ENCODE data around the gene TIAM1. TPM values are rescaled to one million over a fixed set of nuclear protein-coding genes. Genes with fewer than 3 reads are reported as not detected.

The TIAM1 gene
- total RNA-seq, 1 experiment from 2014 or later = 3.7 TPM

GRCh38 chr21:31282095-31282709 lies 61.9 kb downstream of the TIAM1 start:
- BruUV-seq (replicated peaks) = no TSS peak
- ChIA-PET CTCF (no interaction called here), POLR2A (no interaction called here)
- intact Hi-C loops (cut with micrococcal nuclease; ENCODE audit: unreplicated experiment) (no loop called here), in situ Hi-C loops (cut with HindIII; ENCODE audit: low pct_unique_long_range_greater_than_20kb, low sequenced_read_pairs) (no loop called here)
- H3K9me3 ChIP-seq (ENCODE audit: control insufficient read depth, insufficient read depth, low read depth, low read length) = no peaks in the 10 kb centered on the region
- TF ChIP-seq POLR2AphosphoS5 (IDR thresholded peaks at IDR 0.05; ENCODE audit: low read depth, low read length) (no peak), REST (IDR thresholded peaks at IDR 0.05; ENCODE audit: insufficient read depth in 1 of 2, low read depth in 2 of 2, low read length in 1 of 2) (no peak), CTCF (IDR thresholded peaks at IDR 0.05) (no peak), SIN3A (IDR thresholded peaks at IDR 0.05; ENCODE audit: borderline replicate concordance, insufficient read depth, low read depth, low read length) (no peak), TCF7L2 (IDR thresholded peaks at IDR 0.05; ENCODE audit: low read depth, low read length) (no peak)
- ATAC-seq (no peak), DNase-seq (ENCODE audit: low read depth, low spot score) (peak; percentile 18)
- no peaks in the 10 kb centered on the region for H3K4me1 ChIP-seq (ENCODE audit: control insufficient read depth, insufficient read depth, low read length)
- H3K4me3 ChIP-seq (ENCODE audit: low read depth in 2 of 2, low read length in 2 of 2) = no peak overlapping the region
- no peaks in the 10 kb centered on the region for H3K36me3 ChIP-seq (ENCODE audit: control insufficient read depth, insufficient read depth, low read length)
- no peak overlapping the region for H3K27ac ChIP-seq (ENCODE audit: low read length)
- H3K27me3 ChIP-seq (ENCODE audit: control insufficient read depth, insufficient read depth, low read length) = no peaks in the 10 kb centered on the region

GRCh38 chr21:31281561-31281960 lies 62.5 kb downstream of the TIAM1 start:
- POLR2A ChIA-PET = no interaction called here
- ATAC-seq = no peak
- Histone ChIP-seq H3K9me3 (ENCODE audit: control insufficient read depth, insufficient read depth, low read depth, low read length) (no peaks in the 10 kb centered on the region), H3K27ac (ENCODE audit: low read length) (no peak overlapping the region), H3K36me3 (ENCODE audit: control insufficient read depth, insufficient read depth, low read length) (no peaks in the 10 kb centered on the region), H3K27me3 (ENCODE audit: control insufficient read depth, insufficient read depth, low read length) (no peaks in the 10 kb centered on the region), H3K4me1 (ENCODE audit: control insufficient read depth, insufficient read depth, low read length) (no peaks in the 10 kb centered on the region), H3K4me3 (ENCODE audit: low read depth in 2 of 2, low read length in 2 of 2) (no peak overlapping the region)
- in situ Hi-C loops (cut with HindIII; ENCODE audit: low pct_unique_long_range_greater_than_20kb, low sequenced_read_pairs) = no loop called here
- intact Hi-C loops (cut with micrococcal nuclease; ENCODE audit: unreplicated experiment) = no loop called here
- DNase-seq (ENCODE audit: low read depth, low spot score) = no peak
- CTCF ChIA-PET = no interaction called here
- no TSS peak for BruUV-seq (replicated peaks)
- TF ChIP-seq TCF7L2 (IDR thresholded peaks at IDR 0.05; ENCODE audit: low read depth, low read length) (no peak), CTCF (IDR thresholded peaks at IDR 0.05) (no peak), POLR2AphosphoS5 (IDR thresholded peaks at IDR 0.05; ENCODE audit: low read depth, low read length) (no peak), SIN3A (IDR thresholded peaks at IDR 0.05; ENCODE audit: borderline replicate concordance, insufficient read depth, low read depth, low read length) (no peak), REST (IDR thresholded peaks at IDR 0.05; ENCODE audit: insufficient read depth in 1 of 2, low read depth in 2 of 2, low read length in 1 of 2) (no peak)
